Motor neuron (in vitro differentiated cells): ENCODE results near the gene CMTM4. TPM values are rescaled to one million over a fixed set of nuclear protein-coding genes. Genes with fewer than 3 reads are reported as not detected.
"Not testable (repeated sequence)": the region's sequence is repeated elsewhere in the genome, so short reads cannot be mapped to it uniquely, and the experiment has no call there.

Experiments
- ATAC-seq, 8 experiments: fragments of 200-7000 bp; cut with Tn5 transposase; replicated peaks in 6 of 8; 2 replicates each; pipeline ENCODE4 v1.8.0; 2021; ENCODE audit warnings: mild to moderate bottlenecking in 8 of 8, moderate library complexity in 8 of 8
- H3K27ac ChIP-seq, 2 donors: fragments of 250-450 bp; sonication (Bioruptor Pico); 2 replicates each; pipeline ENCODE4 v1.9.0; 2021; ENCODE audit warnings: antibody characterized with exemption in 2 of 2, mild to moderate bottlenecking in 2 of 2, moderate library complexity in 1 of 2
- H3K4me1 ChIP-seq, 2 donors: fragments of 250-450 bp; sonication (Bioruptor Pico); replicated peaks in 1 of 2; 2 replicates each; pipeline ENCODE4 v1.6.1; 2021; ENCODE audit warnings: antibody characterized with exemption in 2 of 2, mild to moderate bottlenecking in 2 of 2, moderate library complexity in 1 of 2
- H3K4me3 ChIP-seq, 5 donors: fragments of 250-450 bp; sonication (Bioruptor Pico); 2 replicates each; pipeline ENCODE4 v1.9.0; 2021; ENCODE audit warnings: antibody characterized with exemption in 5 of 5, mild to moderate bottlenecking in 5 of 5, moderate library complexity in 4 of 5
- WGBS, 10 experiments: fragments of 450-650 bp; shearing (Covaris generic); methylation state at CpG; one replicate each; pipeline ENCODE4 v1.0.0; 2022; 5-methylcytosine and 5-hydroxymethylcytosine counted together
- in situ Hi-C, 9 experiments: fragments of 400-800 bp; cut with MboI; loops; one replicate each; pipeline ENCODE4 v1.15.0; 2021; ENCODE audit warnings: low sequenced_read_pairs in 9 of 9, low pct_unique_long_range_greater_than_20kb in 2 of 9; ENCODE audit not compliant: unreplicated experiment in 9 of 9
- total RNA-seq, 8 experiments: library from RNA; unstranded; fragments of 300-600 nt; gene quantifications; 2 replicates each; pipeline versions ENCODE4 v1.2.3 to v1.2.4, GENCODE V29; 2022

Gene CMTM4
- total RNA-seq, 8 experiments from 2014 or later: 8.3 to 45.3 (median 12.3) TPM

DNA sequence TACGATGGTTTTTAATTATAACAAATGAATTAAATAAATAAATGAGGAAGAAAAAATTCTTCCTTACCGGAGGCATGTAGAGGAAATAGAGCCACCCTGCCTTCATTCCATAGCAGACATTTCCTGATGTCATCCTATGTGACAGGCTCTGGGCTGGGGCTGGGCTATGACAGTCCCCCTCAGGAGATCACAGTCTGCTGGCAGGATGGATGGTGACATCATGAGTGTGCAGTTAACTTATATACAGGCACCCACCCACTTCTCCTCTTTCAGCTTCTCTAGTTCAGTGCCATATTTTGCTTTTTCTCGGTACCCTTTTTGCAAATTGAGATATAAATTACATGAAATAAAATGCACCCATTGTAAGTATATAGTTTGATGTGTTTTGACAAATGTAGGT, 98.4 kb downstream of the CMTM4 start:
- Histone ChIP-seq H3K27ac (no peak overlapping the region), H3K4me3 (no peak overlapping the region), H3K4me1 (no peaks in the 10 kb centered on the region)
- in situ Hi-C loops: loop anchor here in 2 of 9 experiments (25.0 kb wide), 1 partner anchor 186 kb away; no protein-coding TSS in a partner anchor
- WGBS, 10 experiments: 68 to 100% (median 94%) methylated on average over 1 to 3 of the region's 3 CpGs; no CpG with 5 or more reads in 2 of the 10 experiments
- peak in 5 of 8 experiments; percentile 64 to 99 (median 82) for ATAC-seq

DNA sequence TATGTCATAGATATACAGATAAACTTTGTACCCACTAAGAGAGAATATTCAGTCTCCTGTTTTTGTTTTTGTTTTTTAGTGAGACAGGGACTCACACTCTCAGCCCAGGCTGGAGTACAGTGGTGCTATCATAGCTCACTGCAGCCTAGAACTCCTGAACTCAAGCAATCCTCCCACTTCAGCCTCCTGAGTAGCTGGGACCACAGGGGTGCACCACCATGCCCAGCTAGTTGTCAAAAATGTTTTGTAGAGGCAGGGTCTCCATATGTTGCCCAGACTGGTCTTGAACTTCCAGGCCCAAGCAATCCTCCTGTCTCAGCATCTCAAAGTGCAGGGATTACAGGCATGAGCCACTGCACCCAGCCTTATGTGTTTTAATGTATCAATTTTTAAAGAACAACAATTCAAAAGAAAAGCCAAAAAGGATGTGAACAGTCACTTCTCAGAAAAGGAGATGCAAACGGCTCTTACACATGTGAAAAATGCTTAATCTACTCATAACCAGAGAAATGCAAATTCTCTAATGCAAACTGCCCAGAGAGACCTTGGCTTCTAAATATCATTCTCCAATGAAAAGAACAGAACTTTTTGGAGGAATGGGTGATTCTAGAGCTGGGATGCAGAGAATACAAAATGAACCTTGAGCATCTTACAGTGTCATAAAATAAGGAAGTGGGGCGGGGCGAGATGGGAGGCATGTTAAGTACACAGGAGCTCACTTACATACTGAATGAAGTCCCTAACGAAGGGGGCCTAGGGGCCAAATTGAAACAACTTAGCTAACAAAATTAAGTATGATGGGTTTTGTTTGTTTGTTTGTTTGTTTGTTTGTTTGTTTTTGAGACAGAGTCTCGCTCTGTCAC, 99.3 kb downstream of the CMTM4 start:
- peak in 1 of 8 experiments; percentile 41 for ATAC-seq
- H3K4me1 ChIP-seq: no peaks in the 10 kb centered on the region
- no peak overlapping the region for H3K4me3 ChIP-seq
- in situ Hi-C loops: loop anchor here in 2 of 9 experiments (25.0 kb wide), 1 partner anchor 185 kb away; no protein-coding TSS in a partner anchor
- no peak overlapping the region for H3K27ac ChIP-seq
- WGBS, 10 experiments: 0 to 100% (median 85%) methylated on average over 1 to 5 of the region's 5 CpGs; no CpG with 5 or more reads in 1 of the 10 experiments

DNA sequence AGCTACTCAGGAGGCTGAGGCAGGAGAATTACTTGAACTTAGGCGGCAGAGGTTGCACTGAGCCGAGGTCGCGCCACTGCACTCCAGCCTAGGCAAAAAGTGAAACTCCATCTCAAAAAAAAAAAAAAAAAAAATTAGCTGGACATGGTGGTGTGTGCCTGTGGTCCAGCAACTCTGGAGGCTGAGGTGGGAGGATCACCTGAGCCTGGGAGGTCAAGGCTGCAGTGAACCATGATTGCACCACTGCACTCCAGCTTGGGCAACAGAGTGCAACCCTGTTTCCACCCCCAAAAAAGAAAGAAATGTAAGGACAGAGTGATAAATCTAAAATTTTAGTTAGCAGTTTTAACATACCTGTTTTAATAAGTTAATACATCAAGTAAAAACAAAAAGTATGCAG, 100.0 kb downstream of the CMTM4 start:
- in situ Hi-C loops: loop anchor here in 2 of 9 experiments (25.0 kb wide), 1 partner anchor 184 kb away; no protein-coding TSS in a partner anchor
- not testable (repeated sequence) for H3K4me1 ChIP-seq, ATAC-seq, H3K27ac ChIP-seq, H3K4me3 ChIP-seq
- WGBS, 10 experiments: 80 to 100% (median 96%) methylated on average over 2 to 4 of the region's 4 CpGs; no CpG with 5 or more reads in 6 of the 10 experiments

DNA sequence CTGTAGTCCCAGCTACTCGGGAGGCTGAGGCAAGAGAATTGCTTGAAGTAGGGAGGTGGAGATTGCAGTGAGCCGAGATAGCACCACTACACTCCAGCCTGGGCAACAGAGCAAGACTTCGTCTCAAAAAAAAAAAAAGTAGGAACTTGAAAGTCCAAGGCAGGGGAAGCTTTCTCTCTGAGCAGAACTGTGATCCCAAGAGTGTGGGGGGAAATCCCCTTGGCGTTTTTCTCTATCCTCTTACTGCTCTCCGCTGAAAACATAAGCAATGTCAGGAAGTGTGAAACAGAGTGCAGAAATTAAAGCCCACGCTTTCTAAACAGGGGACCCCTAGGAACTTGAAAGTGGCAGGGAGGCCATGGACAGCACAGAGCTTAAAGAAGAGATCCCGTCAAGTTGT, 101.8 kb downstream of the CMTM4 start:
- Histone ChIP-seq H3K4me1 (no peaks in the 10 kb centered on the region), H3K27ac (no peak overlapping the region), H3K4me3 (no peak overlapping the region)
- in situ Hi-C loops: loop anchor here in 2 of 9 experiments (25.0 kb wide), 1 partner anchor 182 kb away; no protein-coding TSS in a partner anchor
- ATAC-seq: no peak
- WGBS, 10 experiments: 75 to 100% (median 80%) methylated on average over 1 to 6 of the region's 7 CpGs; no CpG with 5 or more reads in 4 of the 10 experiments

DNA sequence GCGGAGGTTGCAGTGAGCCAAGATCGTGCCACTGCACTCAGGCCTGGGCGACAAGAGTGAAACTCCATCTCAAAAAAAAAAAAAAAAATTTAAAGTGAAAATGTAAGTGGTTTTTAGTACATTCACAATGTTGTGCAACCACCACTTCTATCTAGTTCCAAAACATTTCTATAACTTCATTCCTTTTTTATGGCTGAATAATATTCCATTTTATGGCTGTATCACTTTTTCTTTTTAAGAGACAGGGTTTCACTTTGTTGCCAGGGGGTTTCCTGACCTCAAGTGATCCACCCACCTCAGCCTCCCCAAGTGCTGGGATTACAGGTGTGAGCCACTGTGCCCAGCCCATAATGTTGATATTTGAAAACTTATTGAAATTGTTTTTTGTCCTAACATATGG, 103.7 kb downstream of the CMTM4 start:
- ATAC-seq: no peak
- in situ Hi-C loops: loop anchor here in 2 of 9 experiments (25.0 kb wide), 1 partner anchor 181 kb away; no protein-coding TSS in a partner anchor
- H3K27ac ChIP-seq: no peak overlapping the region
- no peak overlapping the region for H3K4me3 ChIP-seq
- 60 to 100% (median 92%) methylated on average over 1 to 3 of the region's 3 CpGs; no CpG with 5 or more reads in 3 of the 10 experiments for WGBS, 10 experiments
- H3K4me1 ChIP-seq: no peaks in the 10 kb centered on the region

DNA sequence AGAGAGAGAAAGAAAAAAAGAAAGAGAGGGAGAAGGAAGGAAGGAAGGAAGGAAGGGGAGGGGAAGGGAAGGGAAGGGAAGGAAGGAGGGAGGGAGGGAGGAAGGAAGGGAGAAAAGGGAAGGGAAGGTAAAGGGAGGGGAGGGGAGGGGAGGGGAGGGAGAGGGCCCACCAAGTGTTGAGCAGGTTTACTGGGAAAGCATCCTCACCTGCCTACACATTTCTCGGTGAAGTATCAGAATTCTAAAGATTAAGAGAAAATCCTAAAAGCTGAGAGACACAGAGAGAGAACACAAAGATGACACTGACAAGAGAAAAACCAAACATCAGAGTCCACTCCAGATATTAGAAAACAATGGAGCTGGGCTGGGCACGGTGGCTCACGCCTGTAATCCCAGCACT, 104.3 kb downstream of the CMTM4 start:
- in situ Hi-C loops: loop anchor here in 2 of 9 experiments (25.0 kb wide), 1 partner anchor 180 kb away; no protein-coding TSS in a partner anchor
- H3K4me3 ChIP-seq: no peak overlapping the region
- no peak for ATAC-seq
- no peak overlapping the region for H3K27ac ChIP-seq
- 67 to 100% (median 77%) methylated on average over 1 to 3 of the region's 3 CpGs; no CpG with 5 or more reads in 6 of the 10 experiments for WGBS, 10 experiments
- H3K4me1 ChIP-seq: no peaks in the 10 kb centered on the region

DNA sequence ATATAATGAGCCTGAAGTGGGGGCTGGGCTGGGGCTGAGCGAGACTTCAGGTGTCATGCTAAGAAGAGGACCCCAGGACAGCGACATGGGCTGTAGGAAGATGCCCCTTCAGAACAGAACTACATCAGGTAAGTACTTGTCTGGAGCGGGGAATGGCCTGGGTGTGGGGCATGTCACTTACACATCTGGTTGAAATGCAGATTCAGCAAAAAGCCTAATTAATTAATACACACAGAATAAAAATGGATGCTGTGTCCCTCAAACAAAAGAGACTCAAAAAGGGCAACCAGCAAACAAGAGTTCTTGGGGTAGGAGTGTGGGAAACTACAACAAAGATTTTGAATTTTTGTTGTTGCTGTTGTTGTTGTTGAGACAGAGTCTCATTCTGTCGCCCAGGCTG, 105.5 kb downstream of the CMTM4 start:
- no peak for ATAC-seq
- Histone ChIP-seq H3K4me1 (no peaks in the 10 kb centered on the region), H3K27ac (no peak overlapping the region), H3K4me3 (no peak overlapping the region)
- WGBS, 10 experiments: 50 to 100% (median 80%) methylated on average over 1 to 3 of the region's 4 CpGs; no CpG with 5 or more reads in 3 of the 10 experiments
- in situ Hi-C loops: loop anchor here in 2 of 9 experiments (25.0 kb wide), 1 partner anchor 179 kb away; no protein-coding TSS in a partner anchor

DNA sequence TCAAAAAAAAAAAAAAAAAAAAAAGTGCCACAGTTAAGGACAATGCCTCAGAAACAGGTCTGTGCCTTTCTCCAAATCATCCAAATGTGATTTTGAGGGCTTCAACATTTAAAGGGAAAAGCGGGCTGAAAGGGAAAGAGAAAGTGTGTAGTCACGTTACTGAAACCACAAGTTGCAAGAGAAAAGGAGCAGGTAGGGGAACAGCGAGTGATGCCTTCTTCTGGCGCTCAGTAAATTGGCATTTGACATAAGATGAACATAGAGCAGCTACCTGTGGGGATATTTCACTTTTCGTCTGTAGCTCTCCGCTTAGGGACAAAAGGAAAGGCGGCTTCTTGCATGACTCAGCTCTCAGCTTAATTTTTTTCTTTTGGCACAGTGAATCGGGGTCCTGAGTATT, 106.2 kb downstream of the CMTM4 start:
- ATAC-seq: no peak
- no peak overlapping the region for H3K4me3 ChIP-seq
- no peak overlapping the region for H3K27ac ChIP-seq
- 76 to 96% (median 86%) methylated on average over 3 to 8 of the region's 8 CpGs for WGBS, 10 experiments
- H3K4me1 ChIP-seq: no peaks in the 10 kb centered on the region
- in situ Hi-C loops: loop anchor here in 2 of 9 experiments (25.0 kb wide), 1 partner anchor 178 kb away; no protein-coding TSS in a partner anchor

DNA sequence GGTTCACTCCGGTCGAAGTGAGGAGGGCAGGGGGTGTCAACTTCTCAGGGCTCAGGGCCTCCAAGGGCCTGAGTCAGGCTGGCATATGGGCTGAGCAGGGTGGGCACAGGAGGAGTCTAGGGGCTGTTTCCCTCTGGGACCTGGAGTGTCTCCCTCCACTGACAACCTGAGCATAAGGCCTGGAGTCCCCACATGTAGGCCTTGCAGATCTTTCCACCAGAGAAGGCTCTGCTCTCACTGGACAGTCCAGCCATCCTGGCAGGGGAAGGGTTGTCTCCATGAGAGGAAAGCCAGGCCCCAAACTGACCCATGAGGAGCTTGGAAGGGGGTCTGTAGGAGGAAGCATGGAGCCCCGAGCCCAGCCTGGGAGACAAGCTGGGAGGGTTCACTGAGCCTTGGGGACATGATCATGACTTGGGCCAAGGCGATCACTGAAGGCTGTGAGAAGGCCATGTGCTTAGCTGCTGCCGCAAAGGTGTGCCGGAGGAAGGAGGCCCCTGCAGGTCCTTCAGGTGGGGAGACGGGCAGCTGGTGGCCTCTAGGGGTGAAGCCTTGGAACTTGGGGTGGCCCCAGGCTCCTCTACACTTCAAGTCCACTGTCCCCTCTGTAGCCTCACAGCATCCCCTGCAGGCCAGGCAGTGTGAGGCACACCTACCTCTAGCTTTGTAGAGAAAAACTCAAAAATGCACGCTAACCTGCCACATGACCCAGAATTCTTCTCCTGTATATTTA, 107.4 kb downstream of the CMTM4 start:
- WGBS, 10 experiments: 70 to 100% (median 94%) methylated on average over 1 to 3 of the region's 8 CpGs; no CpG with 5 or more reads in 3 of the 10 experiments
- H3K4me3 ChIP-seq: no peak overlapping the region
- H3K27ac ChIP-seq: no peak overlapping the region
- no peaks in the 10 kb centered on the region for H3K4me1 ChIP-seq
- ATAC-seq: peak in 3 of 8 experiments; percentile 62 to 83 (median 68)
- in situ Hi-C loops: loop anchor here in 2 of 9 experiments (25.0 kb wide), 1 partner anchor 177 kb away; no protein-coding TSS in a partner anchor

DNA sequence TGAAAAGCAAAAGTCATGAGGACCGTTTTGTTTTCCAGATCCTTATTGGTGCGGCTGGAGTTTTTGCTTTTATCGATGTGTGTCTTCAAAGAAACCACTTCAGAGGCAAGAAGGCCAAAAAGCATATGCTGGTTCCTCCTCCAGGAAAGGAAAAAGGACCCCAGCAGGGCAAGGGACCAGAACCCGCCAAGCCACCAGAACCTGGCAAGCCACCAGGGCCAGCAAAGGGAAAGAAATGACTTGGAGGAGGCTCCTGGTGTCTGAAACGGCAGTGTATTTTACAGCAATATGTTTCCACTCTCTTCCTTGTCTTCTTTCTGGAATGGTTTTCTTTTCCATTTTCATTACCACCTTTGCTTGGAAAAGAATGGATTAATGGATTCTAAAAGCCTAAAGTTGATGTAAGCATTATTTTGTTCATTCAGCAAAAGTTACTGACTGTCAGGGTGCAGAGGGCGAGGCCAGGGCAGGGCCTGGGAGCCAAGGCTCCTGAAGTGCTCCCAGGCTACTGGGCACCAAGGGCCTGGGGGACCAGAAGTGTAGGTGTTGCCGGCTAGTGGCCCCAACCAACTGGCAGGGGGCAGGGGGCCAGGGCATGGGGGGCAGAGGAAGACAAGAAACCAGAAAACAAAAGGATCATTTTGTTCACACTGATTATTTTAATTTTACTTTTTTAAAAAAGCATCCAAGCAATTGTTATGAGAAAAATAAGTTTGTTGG, 108.5 kb downstream of the CMTM4 start:
- Histone ChIP-seq H3K4me1 (no peaks in the 10 kb centered on the region), H3K4me3 (no peak overlapping the region), H3K27ac (no peak overlapping the region)
- WGBS, 10 experiments: 40 to 89% (median 79%) methylated on average over 3 to 7 of the region's 7 CpGs; no CpG with 5 or more reads in 5 of the 10 experiments
- no peak for ATAC-seq
- in situ Hi-C loops: loop anchor here in 2 of 9 experiments (25.0 kb wide), 1 partner anchor 176 kb away; no protein-coding TSS in a partner anchor

DNA sequence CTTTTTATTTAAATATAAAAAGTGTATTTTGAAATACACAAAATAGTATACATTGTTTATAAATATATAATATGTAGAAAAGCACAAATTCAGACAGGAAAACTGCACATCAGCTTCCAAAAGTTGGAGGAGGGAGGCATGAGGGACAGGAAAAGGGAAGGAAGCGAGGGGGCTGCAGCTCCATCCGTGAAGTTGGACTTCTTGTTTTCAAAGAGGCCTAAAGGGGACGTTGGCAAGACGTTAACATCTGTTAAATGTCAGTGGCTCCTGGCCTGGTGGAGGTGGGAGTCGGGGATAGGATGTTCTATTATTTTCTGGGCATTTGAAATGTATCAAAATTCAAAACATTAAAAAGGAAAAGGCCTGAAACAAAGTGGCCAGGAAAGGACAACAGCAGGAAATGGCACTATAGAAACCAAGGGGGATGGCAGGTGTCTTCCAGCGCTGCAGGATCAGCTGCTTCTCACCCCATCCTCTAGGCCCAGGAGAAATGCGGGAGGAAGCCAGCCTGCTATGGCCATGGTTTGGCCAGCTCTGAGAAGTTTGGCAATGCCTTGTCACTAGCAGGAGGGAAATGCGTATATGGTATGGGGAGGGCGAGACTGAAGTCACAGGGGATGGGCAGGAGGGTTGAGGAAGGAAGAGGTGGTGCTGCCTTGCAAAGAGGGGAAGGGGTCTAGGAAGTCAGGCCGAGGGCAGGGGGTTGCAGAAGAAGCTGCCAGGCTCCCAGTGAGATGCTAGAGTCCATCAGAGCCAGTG, 110.9 kb downstream of the CMTM4 start:
- peaks cover 0 to 2% of the 10 kb centered on the region in 2 donors for H3K4me1 ChIP-seq
- no peak for ATAC-seq
- WGBS, 10 experiments: 47 to 96% (median 71%) methylated on average over 3 to 8 of the region's 10 CpGs
- no peak overlapping the region for H3K4me3 ChIP-seq
- in situ Hi-C loops: loop anchor here in 2 of 9 experiments (25.0 kb wide), 1 partner anchor 173 kb away; no protein-coding TSS in a partner anchor
- H3K27ac ChIP-seq: no peak overlapping the region
